Activated naive CD8-positive, alpha-beta T cell treated with anti-CD3 and anti-CD28 coated beads, Interleukin-2, amount 50 U/mL, for 24 hours (primary cell): ENCODE data around the gene CHSY1.

Experiments
- ATAC-seq: fragments of 150-1000 bp; cut with Tn5 transposase; one replicate; pipeline ENCODE4 v1.10.0; 2021
- DNase-seq: peaks from one replicate; pipeline ENCODE4 v3.0.0; 2021
- H3K27ac Mint-ChIP-seq: one replicate; pipeline ENCODE4 v1.8.0; 2021; ENCODE audit warnings: mild to moderate bottlenecking, mixed read lengths
- H3K27me3 Mint-ChIP-seq: one replicate; pipeline ENCODE4 v1.8.0; 2021; ENCODE audit warnings: mixed read lengths
- H3K36me3 Mint-ChIP-seq: one replicate; pipeline ENCODE4 v1.8.0; 2021; ENCODE audit warnings: low read depth, mixed read lengths
- H3K4me1 Mint-ChIP-seq: one replicate; pipeline ENCODE4 v1.8.0; 2021; ENCODE audit warnings: mixed read lengths
- H3K4me3 Mint-ChIP-seq: one replicate; pipeline ENCODE4 v1.8.0; 2021; ENCODE audit warnings: mild to moderate bottlenecking, moderate library complexity, mixed read lengths
- H3K9me3 Mint-ChIP-seq: one replicate; pipeline ENCODE4 v1.8.0; 2021; ENCODE audit warnings: mixed read lengths

The CHSY1 gene

DNA sequence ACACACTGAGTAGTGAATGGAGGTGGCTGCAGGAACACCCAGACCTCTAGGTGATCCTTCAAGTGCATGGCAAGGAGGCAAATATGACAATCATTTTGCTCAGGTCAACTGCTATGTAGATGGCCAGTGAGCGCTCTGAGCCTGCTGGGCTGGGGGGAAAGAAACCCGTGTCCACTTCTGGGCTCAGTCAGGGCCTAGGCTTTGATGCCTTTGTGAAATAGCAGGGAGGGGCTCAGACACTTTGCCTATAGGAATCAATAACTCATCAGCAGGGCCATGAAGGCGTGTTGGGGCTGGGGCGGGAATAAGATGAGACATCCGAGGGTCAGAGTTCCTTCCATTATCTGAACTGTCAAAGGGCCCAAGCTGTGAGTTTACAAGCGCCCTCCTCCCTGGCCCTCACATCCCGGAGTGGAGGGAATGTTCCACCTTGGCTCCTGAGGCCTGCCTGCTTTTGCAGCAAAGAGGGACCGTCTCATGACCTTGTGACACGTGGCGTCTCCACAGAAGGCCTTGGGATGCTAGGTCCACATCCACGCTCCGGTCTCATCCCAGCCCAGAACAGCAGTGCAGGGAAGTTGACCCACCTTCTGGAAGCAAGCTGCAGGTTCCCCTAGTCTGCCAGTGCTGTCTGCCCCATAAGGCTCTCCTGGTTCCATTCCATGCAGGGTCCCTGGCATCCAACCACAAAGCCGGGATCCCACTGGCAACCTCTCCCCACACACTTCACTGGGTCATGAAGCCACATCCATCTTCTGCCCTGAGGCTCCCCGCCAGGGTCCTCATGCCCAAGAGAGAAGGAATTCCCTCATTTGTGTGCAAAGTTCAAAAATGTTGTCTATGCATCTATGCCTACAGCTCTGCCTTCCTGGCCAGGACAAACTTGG lies 78.4 kb downstream of the CHSY1 start:
- DNase-seq (no peak), ATAC-seq (no peak)
- no peak overlapping the region for H3K27ac Mint-ChIP-seq
- no peaks in the 10 kb centered on the region for H3K27me3 Mint-ChIP-seq
- H3K9me3 Mint-ChIP-seq: no peaks in the 10 kb centered on the region
- peaks cover 51% of the 10 kb centered on the region for H3K4me1 Mint-ChIP-seq
- H3K4me3 Mint-ChIP-seq: no peak overlapping the region
- H3K36me3 Mint-ChIP-seq: peaks cover 28% of the 10 kb centered on the region

DNA sequence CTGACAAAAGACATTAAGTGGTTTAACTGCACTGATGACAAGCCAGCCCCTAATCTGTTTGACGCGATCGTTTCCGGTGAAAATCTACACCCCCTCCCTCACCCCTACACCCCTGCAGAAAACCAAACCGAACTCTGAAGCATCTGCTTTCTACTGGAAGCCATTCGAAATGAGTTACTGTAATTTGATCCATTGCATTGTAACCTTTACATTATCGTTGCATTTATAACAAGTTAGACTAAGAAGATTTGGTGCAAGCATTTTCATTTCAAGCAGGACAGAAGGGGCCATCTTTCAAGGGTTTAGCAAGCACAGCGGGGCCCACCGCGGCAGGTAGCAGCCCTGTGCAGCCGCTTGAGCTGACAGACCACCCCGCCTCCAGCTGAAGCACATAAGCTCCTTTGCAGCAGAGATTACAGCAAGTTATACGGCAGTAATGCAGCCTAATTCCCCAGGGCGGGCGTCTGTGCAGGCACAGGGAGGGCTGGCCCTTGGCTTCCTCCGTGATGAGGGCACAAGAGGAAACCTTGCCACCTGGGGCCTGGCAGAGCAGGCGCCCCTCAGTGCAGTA lies 79.3 kb downstream of the CHSY1 start:
- no peak for ATAC-seq
- Mint-ChIP-seq H3K27me3 (no peaks in the 10 kb centered on the region), H3K4me1 (peaks cover 59% of the 10 kb centered on the region), H3K9me3 (no peaks in the 10 kb centered on the region), H3K27ac (no peak overlapping the region), H3K36me3 (peaks cover 19% of the 10 kb centered on the region), H3K4me3 (no peak overlapping the region)
- DNase-seq: no peak

- ATAC-seq (no peak), DNase-seq (no peak)
- no peak overlapping the region for H3K27ac Mint-ChIP-seq
- no peak overlapping the region for H3K4me3 Mint-ChIP-seq
- H3K4me1 Mint-ChIP-seq: peaks cover 59% of the 10 kb centered on the region
- H3K36me3 Mint-ChIP-seq: peaks cover 16% of the 10 kb centered on the region
- peaks cover 4% of the 10 kb centered on the region for H3K9me3 Mint-ChIP-seq
- H3K27me3 Mint-ChIP-seq: no peaks in the 10 kb centered on the region
Observed at GRCh38 chr15:101171954-101172353, 79.9 kb downstream of the CHSY1 start.

GRCh38 chr15:101170568-101171350 lies 81.1 kb downstream of the CHSY1 start:
- no peak for ATAC-seq
- no peaks in the 10 kb centered on the region for H3K27me3 Mint-ChIP-seq
- H3K9me3 Mint-ChIP-seq: peaks cover 9% of the 10 kb centered on the region
- H3K4me1 Mint-ChIP-seq: peaks cover 50% of the 10 kb centered on the region
- H3K36me3 Mint-ChIP-seq: peaks cover 13% of the 10 kb centered on the region
- H3K27ac Mint-ChIP-seq: no peak overlapping the region
- no peak for DNase-seq
- H3K4me3 Mint-ChIP-seq: no peak overlapping the region

GRCh38 chr15:101169495-101170071 lies 82.3 kb downstream of the CHSY1 start:
- Mint-ChIP-seq H3K4me3 (no peak overlapping the region), H3K9me3 (peaks cover 18% of the 10 kb centered on the region), H3K4me1 (peaks cover 43% of the 10 kb centered on the region), H3K27ac (no peak overlapping the region), H3K36me3 (peaks cover 17% of the 10 kb centered on the region), H3K27me3 (no peaks in the 10 kb centered on the region)
- no peak for DNase-seq
- ATAC-seq: peak; percentile 26

DNA sequence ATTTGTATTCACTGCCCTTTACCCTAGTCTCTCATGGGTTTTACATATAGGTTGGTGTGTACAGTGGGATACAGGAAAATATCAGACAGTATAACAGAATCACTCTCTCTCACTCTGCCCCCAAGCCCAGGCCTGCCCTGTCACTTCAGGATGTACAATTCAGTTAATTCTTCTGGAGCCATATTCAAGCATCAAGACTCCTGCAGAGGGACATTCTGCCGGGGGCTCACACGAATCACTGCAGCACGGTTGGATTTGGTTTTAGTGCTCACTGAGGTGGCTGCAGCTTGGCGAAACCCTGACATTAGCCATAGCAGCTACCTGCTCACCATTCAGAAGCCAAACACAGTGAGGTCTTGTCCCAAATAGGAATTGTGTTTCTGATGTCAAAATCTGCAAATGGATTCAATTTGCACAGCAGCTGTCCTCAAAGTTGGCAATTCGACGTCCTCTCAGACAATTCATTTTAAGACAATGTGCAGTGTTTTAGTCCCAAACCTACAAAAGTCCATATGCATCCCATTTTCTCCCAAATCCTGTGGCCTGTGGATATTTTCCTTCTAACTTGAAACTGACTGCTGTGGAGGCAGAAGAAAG lies 82.9 kb downstream of the CHSY1 start:
- no peaks in the 10 kb centered on the region for H3K27me3 Mint-ChIP-seq
- H3K4me3 Mint-ChIP-seq: no peak overlapping the region
- peaks cover 40% of the 10 kb centered on the region for H3K4me1 Mint-ChIP-seq
- ATAC-seq (no peak), DNase-seq (no peak)
- H3K27ac Mint-ChIP-seq: no peak overlapping the region
- H3K9me3 Mint-ChIP-seq: peaks cover 24% of the 10 kb centered on the region
- peaks cover 20% of the 10 kb centered on the region for H3K36me3 Mint-ChIP-seq

DNA sequence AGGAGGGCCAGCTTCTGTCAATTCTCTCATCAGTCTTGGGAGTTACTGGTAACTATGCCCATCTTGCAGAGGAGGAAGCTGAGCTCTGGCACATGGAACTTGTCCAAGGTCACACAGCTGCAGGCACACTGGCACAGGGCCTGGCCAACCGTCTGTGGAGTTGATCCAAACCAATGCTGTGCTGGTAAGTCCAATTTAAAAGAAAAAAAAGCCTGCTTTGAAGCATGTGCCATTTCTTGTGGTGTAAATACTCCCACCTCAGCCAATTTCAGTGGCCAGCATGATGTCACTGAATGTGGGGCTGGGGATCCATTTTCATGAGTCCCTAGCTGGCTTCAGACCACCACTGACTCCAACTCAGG lies 83.4 kb downstream of the CHSY1 start:
- Mint-ChIP-seq H3K4me1 (peaks cover 40% of the 10 kb centered on the region), H3K27me3 (no peaks in the 10 kb centered on the region), H3K4me3 (peak overlapping the region; percentile 63), H3K36me3 (peaks cover 20% of the 10 kb centered on the region), H3K9me3 (peaks cover 27% of the 10 kb centered on the region), H3K27ac (peak overlapping the region; percentile 83)
- DNase-seq (no peak), ATAC-seq (peak; percentile 7)

DNA sequence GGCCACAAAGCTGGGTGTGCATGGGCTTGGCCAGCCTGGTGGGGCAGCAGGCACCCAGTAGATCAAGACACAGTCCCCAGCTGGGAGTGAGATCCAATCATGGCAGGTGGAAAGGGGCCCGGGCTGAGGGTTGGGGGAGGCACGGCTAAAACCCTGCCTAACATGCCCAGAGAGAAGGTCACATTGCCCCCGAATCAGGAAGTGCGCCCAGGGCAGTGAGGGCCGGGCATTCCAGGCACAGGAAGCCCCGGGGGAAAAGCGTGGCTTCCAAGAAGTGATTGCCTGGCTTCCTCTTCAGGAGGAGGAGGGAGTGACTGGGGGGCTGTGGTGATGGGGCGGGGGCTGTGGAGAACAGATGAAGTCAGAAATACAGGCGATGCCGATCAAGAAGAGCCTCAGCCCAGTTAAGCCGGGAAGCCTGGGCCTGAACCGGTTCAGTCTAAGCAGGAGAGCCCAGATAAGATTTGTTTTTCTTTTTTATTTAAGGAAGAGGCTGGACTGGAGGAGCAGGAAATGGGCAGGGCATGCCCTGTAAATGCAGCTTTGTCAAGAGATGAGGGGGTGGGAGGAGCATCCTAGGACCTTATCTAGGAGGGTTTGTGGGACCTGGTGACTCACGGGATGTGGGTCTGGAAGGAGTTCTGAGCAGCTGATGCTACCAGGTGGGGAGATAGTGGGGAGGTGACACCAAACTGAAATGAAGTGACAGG lies 83.9 kb downstream of the CHSY1 start:
- Mint-ChIP-seq H3K27ac (peak overlapping the region; percentile 83), H3K36me3 (peaks cover 20% of the 10 kb centered on the region), H3K4me3 (peak overlapping the region; percentile 63), H3K27me3 (no peaks in the 10 kb centered on the region), H3K4me1 (peaks cover 40% of the 10 kb centered on the region), H3K9me3 (peaks cover 28% of the 10 kb centered on the region)
- ATAC-seq (peak; percentile 98), DNase-seq (peak; percentile 75)

- H3K36me3 Mint-ChIP-seq: peaks cover 20% of the 10 kb centered on the region
- peak overlapping the region; percentile 83 for H3K27ac Mint-ChIP-seq
- peaks cover 40% of the 10 kb centered on the region for H3K4me1 Mint-ChIP-seq
- ATAC-seq (no peak), DNase-seq (no peak)
- H3K27me3 Mint-ChIP-seq: no peaks in the 10 kb centered on the region
- peaks cover 28% of the 10 kb centered on the region for H3K9me3 Mint-ChIP-seq
- H3K4me3 Mint-ChIP-seq: peak overlapping the region; percentile 63
Observed at GRCh38 chr15:101167411-101167752, 84.5 kb downstream of the CHSY1 start.

DNA sequence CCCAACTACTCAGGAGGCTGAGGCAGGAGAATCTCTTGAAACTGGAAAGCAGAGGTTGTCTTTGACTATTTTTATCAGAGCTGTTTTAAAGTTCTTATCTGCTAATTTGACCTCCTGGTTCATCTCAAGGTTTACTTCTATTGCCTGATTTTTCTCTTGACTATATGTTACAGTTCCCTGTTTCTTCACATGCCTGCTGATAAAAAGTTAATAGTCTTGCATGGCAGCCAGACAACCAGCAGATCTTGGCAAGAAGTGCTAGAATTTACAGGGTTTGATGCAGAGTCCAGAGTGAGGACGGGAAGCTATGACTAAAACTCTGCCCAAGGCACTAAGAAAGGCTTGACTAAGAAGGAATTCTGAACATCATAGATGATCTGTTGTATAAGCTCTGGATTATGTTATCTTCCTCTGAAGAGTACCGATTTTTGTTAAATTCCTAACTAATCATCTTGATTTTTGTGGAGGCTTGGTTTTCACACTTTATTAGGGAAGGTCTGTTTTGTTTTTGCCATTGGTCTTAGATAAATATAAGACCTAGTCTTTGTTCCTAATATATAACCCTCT lies 85.9 kb downstream of the CHSY1 start:
- no peak overlapping the region for H3K27ac Mint-ChIP-seq
- no peak overlapping the region for H3K4me3 Mint-ChIP-seq
- peaks cover 48% of the 10 kb centered on the region for H3K4me1 Mint-ChIP-seq
- no peak for DNase-seq
- H3K36me3 Mint-ChIP-seq: peaks cover 20% of the 10 kb centered on the region
- H3K27me3 Mint-ChIP-seq: no peaks in the 10 kb centered on the region
- H3K9me3 Mint-ChIP-seq: peaks cover 28% of the 10 kb centered on the region
- no peak for ATAC-seq

DNA sequence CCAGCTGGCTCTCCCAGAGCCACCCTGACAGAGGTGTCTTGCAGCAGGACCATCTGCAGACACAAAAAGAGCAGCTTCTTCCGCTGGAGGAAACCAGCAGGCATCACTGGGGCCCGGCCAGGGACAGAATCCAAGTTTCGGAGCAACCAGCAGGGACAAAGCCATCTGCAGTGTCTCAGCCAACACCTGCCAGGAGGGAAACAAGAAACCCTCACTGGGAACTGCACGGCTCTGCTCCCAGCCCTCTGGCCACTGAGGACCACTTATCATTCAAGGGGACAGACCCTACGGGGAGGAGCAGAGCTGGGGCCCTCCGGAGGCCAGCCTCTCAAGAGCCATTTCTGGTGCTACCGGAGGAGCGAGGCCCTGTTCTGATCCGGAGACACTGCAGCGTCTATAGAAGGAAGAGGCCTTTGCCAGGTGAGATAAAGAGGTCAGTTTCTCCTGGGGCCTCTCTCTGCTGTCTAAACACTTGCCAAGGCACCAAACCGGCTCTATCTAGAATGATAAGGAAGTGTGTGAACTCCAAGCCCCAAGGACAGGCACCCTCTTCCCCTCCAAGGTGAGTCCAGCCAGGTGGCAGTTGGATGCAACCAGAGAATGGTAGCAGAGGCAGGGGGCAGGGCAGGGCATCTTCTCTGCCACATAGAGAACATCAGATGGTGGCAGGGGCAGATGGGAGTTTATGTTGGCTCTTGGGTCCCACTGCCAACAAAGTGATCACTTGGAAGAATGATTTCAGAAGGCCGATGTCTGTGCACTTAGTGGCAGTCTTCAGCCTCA lies 89.0 kb downstream of the CHSY1 start:
- no peak overlapping the region for H3K27ac Mint-ChIP-seq

DNA sequence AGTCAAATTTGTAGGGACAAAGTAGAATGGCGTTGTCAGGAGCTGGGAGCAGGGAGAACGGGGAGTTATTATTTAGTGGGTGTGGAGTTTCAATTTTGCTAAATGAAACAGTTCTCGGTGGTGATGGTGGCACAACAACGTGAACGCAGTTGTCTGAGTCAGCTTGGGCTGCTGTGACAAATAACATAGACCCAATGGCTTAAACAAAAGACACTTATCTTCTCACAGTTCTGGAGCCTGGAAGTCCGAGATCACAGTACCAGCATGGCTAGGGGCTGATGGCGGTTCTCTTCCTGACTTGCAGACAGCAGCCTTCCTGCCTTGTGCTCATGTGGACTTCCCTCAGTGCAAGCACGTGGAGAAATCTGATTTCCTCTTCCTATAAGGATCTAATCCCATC lies 90.2 kb downstream of the CHSY1 start:
- DNase-seq (no peak), ATAC-seq (peak; percentile 48)
- Mint-ChIP-seq H3K4me3 (no peak overlapping the region), H3K9me3 (peaks cover 24% of the 10 kb centered on the region), H3K4me1 (peaks cover 38% of the 10 kb centered on the region), H3K27ac (peak overlapping the region; percentile 61), H3K36me3 (peaks cover 18% of the 10 kb centered on the region), H3K27me3 (peaks cover 3% of the 10 kb centered on the region)

More for the DNA sequence above, 89.0 kb downstream of the CHSY1 start:
- H3K27me3 Mint-ChIP-seq: peaks cover 3% of the 10 kb centered on the region
- DNase-seq (no peak), ATAC-seq (no peak)
- no peak overlapping the region for H3K4me3 Mint-ChIP-seq
- peaks cover 28% of the 10 kb centered on the region for H3K9me3 Mint-ChIP-seq
- H3K4me1 Mint-ChIP-seq: peaks cover 49% of the 10 kb centered on the region
- H3K36me3 Mint-ChIP-seq: peaks cover 20% of the 10 kb centered on the region
